ENCODE measurements around the gene EID3.
A peak's percentile ranks its signal among the peaks of the same experiment; 100 is the strongest.

EID3 gene

DNA sequence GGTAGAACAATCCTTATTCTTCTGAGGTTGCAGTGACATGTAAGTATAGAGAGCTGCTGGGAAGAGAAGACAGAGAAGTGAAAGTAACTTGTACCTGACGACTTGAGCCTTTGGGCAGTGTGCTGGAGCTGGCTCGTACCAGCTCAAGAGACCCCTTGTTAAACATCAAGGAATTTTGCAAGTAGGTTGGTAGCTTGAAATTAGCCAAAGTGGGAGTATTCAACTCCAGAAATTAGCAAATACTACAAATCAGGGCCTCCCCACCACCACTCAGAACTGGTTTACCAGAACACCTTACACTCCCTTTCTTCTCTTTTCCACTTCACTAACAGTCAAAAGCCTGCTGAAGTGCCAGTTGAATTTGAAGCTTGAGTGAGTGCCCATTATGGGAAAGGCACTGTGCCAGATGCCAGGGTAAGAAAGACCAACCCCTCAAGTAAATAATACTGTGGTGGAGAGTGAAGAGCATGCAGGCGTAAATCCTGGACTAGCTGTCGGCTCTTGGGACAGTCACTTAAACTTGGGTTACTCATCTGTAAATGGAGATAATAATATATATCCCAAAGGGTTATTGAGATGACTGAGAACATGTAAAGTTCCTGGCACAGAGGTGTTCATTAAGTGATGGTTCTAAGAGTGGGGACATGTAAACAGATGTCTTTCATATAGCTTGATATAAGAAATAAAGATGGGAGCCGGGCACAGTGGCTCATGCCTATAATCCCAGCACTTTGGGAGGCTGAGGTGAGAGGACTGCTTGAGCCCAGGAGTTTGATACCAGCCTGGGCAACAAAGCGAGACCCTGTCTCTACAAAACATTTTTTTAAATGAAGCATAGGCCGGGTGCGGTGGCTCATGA, 27.0 kb upstream of the EID3 start:
- Histone ChIP-seq H3K4me1 (ENCODE audit: control insufficient read depth, insufficient read depth, low read length, poor library complexity, severe bottlenecking) (peaks cover 8% of the 10 kb centered on the region), H3K36me3 (ENCODE audit: control insufficient read depth, insufficient read depth, low read length) (no peaks in the 10 kb centered on the region), H3K27ac (ENCODE audit: low read depth, low read length, severe bottlenecking) (no peak overlapping the region), H3K4me3 (ENCODE audit: extremely low read depth, insufficient read depth, low read length, poor library complexity, severe bottlenecking) (no peak overlapping the region), H3K9me3 (ENCODE audit: control insufficient read depth, low read length) (no peaks in the 10 kb centered on the region)
- WGBS, 2 experiments (ENCODE audit: insufficient coverage in 2 of 2): 78 to 90% methylated on average over 1 to 5 of the region's 8 CpGs

GRCh38 chr12:104279164-104279563, 24.4 kb upstream of the EID3 start:
- peaks cover 8% of the 10 kb centered on the region for H3K4me1 ChIP-seq (ENCODE audit: control insufficient read depth, insufficient read depth, low read length, poor library complexity, severe bottlenecking)
- no peaks in the 10 kb centered on the region for H3K9me3 ChIP-seq (ENCODE audit: control insufficient read depth, low read length)
- no peaks in the 10 kb centered on the region for H3K36me3 ChIP-seq (ENCODE audit: control insufficient read depth, insufficient read depth, low read length)
- no peak overlapping the region for H3K4me3 ChIP-seq (ENCODE audit: extremely low read depth, insufficient read depth, low read length, poor library complexity, severe bottlenecking)
- no peak overlapping the region for H3K27ac ChIP-seq (ENCODE audit: low read depth, low read length, severe bottlenecking)

DNA sequence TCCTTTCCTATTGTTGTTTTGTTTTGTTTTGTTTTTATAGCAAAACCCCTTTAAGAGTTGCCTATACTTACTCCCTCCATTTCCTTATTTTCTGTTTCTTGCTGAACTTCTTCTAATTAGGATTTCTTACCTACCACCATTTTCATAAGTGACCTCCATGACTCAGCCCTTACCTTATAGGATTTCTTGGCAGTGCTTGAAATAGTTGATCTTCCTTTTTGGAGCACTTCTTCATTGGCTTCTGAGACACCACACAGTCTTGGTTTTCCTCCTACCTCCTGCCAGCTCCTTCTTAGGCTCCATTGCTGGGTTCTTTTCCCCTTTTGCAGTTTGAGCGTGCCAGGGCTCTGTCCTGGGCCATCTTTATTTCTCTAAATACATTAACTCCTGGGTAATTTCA, 23.4 kb upstream of the EID3 start:
- Histone ChIP-seq H3K9me3 (ENCODE audit: control insufficient read depth, low read length) (no peaks in the 10 kb centered on the region), H3K4me3 (ENCODE audit: extremely low read depth, insufficient read depth, low read length, poor library complexity, severe bottlenecking) (no peak overlapping the region), H3K36me3 (ENCODE audit: control insufficient read depth, insufficient read depth, low read length) (no peaks in the 10 kb centered on the region), H3K27ac (ENCODE audit: low read depth, low read length, severe bottlenecking) (no peak overlapping the region), H3K4me1 (ENCODE audit: control insufficient read depth, insufficient read depth, low read length, poor library complexity, severe bottlenecking) (peaks cover 8% of the 10 kb centered on the region)
- WGBS, 2 experiments (ENCODE audit: insufficient coverage in 2 of 2): no CpG with 5 or more reads among the region's 1 CpG

DNA sequence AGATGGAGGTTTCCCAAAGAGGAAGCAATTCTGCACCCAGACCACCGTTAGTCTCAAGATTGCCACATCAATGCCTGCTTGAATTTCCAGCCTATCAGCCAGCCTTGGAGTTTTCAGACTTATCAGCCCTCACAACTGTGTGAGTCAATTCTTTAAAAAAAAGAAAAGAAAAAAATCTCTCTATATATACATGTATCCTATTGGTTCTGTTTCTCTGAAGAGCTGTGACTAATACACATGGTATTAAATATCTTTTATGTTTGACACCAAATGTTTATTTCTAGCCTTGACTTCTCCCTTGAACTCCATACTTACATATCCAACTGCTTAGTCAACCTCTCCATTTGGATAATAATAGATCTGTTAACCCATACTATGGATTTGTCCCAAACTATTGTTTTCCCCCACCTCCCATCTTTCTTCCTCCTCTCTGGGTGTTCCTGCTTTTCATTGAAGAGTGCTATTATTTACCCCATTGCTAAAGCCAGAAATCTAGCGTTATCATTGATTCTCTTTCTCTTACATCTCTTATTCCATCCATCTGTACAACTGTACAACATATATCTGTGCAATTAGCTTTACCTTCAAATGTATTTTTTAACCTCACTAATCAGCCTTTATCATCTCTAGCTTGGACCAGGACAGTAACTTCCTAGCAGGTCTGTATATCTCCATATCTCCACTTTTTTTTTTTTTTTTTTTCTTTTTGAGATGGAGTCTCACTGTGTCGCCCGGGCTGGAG, 22.7 kb upstream of the EID3 start:
- 64 to 100% methylated on average over 1 to 3 of the region's 4 CpGs for WGBS, 2 experiments (ENCODE audit: insufficient coverage in 2 of 2)
- no peaks in the 10 kb centered on the region for H3K9me3 ChIP-seq (ENCODE audit: control insufficient read depth, low read length)
- H3K4me3 ChIP-seq (ENCODE audit: extremely low read depth, insufficient read depth, low read length, poor library complexity, severe bottlenecking): no peak overlapping the region
- H3K36me3 ChIP-seq (ENCODE audit: control insufficient read depth, insufficient read depth, low read length): no peaks in the 10 kb centered on the region
- H3K27ac ChIP-seq (ENCODE audit: low read depth, low read length, severe bottlenecking): no peak overlapping the region
- H3K4me1 ChIP-seq (ENCODE audit: control insufficient read depth, insufficient read depth, low read length, poor library complexity, severe bottlenecking): peaks cover 10% of the 10 kb centered on the region

DNA sequence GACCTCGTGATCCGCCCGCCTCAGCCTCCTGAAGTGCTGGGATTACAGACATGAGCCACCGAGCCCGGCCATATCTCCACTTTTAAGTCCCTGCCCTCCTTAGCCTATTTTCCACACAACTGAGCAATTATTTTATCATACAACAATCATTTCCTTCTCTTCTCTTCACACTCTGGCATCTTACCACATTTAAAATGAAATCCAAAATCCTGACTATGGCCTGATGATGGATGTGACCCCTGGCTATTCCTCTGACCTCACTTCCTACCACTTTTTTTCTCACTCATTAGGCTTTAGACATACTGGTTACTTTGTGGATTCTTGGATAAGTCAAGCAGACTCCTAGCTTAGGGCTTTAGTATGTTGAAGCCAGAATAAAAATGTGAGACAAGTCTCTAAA, 21.9 kb upstream of the EID3 start:
- Histone ChIP-seq H3K27ac (ENCODE audit: low read depth, low read length, severe bottlenecking) (no peak overlapping the region), H3K4me3 (ENCODE audit: extremely low read depth, insufficient read depth, low read length, poor library complexity, severe bottlenecking) (no peak overlapping the region), H3K4me1 (ENCODE audit: control insufficient read depth, insufficient read depth, low read length, poor library complexity, severe bottlenecking) (peaks cover 16% of the 10 kb centered on the region), H3K9me3 (ENCODE audit: control insufficient read depth, low read length) (no peaks in the 10 kb centered on the region), H3K36me3 (ENCODE audit: control insufficient read depth, insufficient read depth, low read length) (no peaks in the 10 kb centered on the region)
- WGBS, 2 experiments (ENCODE audit: insufficient coverage in 2 of 2): 89 to 94% methylated on average over 5 of the region's 5 CpGs

GRCh38 chr12:104282109-104282508, 21.4 kb upstream of the EID3 start:
- H3K4me3 ChIP-seq (ENCODE audit: extremely low read depth, insufficient read depth, low read length, poor library complexity, severe bottlenecking): no peak overlapping the region
- H3K4me1 ChIP-seq (ENCODE audit: control insufficient read depth, insufficient read depth, low read length, poor library complexity, severe bottlenecking): peaks cover 16% of the 10 kb centered on the region
- H3K36me3 ChIP-seq (ENCODE audit: control insufficient read depth, insufficient read depth, low read length): no peaks in the 10 kb centered on the region
- H3K27ac ChIP-seq (ENCODE audit: low read depth, low read length, severe bottlenecking): no peak overlapping the region
- no peaks in the 10 kb centered on the region for H3K9me3 ChIP-seq (ENCODE audit: control insufficient read depth, low read length)

GRCh38 chr12:104285740-104286515, 17.6 kb upstream of the EID3 start:
- peak overlapping the region; percentile 70 for H3K4me3 ChIP-seq (ENCODE audit: extremely low read depth, insufficient read depth, low read length, poor library complexity, severe bottlenecking)
- H3K9me3 ChIP-seq (ENCODE audit: control insufficient read depth, low read length): no peaks in the 10 kb centered on the region
- peaks cover 14% of the 10 kb centered on the region for H3K36me3 ChIP-seq (ENCODE audit: control insufficient read depth, insufficient read depth, low read length)
- peak overlapping the region; percentile 100 for H3K27ac ChIP-seq (ENCODE audit: low read depth, low read length, severe bottlenecking)
- WGBS, 2 experiments (ENCODE audit: insufficient coverage in 2 of 2): 100% methylated on average over 1 of the region's 3 CpGs; no CpG with 5 or more reads in 1 of the 2 experiments
- peaks cover 13% of the 10 kb centered on the region for H3K4me1 ChIP-seq (ENCODE audit: control insufficient read depth, insufficient read depth, low read length, poor library complexity, severe bottlenecking)

DNA sequence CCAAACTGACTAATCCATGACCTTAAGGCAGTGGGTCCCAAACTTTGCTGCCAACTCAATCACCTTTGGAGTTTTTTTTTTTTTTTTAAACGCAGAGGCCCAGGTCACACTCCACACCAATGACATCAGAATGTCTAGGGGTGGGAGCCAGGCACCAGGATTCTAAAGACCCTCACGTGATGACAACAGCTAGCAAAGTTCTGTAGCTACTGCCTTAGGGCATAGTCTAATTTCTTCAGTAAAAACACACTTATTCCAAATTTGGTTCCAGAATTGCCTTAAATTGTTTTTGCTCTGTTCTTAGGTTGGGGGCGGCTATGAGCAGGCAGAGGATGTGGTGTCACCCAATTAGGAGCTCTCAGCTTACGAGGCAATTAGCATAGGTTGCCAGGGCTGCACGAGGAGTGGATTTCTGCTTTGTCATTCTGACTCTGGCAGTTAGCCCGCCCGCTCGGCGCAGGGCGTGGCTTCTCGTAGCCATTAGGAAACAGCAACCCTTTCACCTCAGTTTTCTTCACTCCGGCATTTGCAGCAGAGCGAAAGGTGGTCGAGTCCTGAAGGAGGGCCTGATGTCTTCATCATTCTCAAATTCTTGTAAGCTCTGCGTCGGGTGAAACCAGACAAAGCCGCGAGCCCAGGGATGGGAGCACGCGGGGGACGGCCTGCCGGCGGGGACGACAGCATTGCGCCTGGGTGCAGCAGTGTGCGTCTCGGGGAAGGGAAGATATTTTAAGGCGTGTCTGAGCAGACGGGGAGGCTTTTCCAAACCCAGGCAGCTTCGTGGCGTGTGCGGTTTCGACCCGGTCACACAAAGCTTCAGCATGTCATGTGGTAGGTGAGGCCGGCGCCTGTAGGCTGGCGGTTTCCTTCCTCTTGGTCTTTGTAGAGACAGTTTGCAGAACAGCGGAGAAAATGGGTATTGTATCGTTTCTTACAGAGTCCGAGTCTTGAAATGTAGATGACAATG, 16.7 kb upstream of the EID3 start:
- peaks cover 21% of the 10 kb centered on the region for H3K36me3 ChIP-seq (ENCODE audit: control insufficient read depth, insufficient read depth, low read length)
- no peaks in the 10 kb centered on the region for H3K9me3 ChIP-seq (ENCODE audit: control insufficient read depth, low read length)
- peak overlapping the region; percentile 100 for H3K27ac ChIP-seq (ENCODE audit: low read depth, low read length, severe bottlenecking)
- peaks cover 13% of the 10 kb centered on the region for H3K4me1 ChIP-seq (ENCODE audit: control insufficient read depth, insufficient read depth, low read length, poor library complexity, severe bottlenecking)
- peak overlapping the region; percentile 70 for H3K4me3 ChIP-seq (ENCODE audit: extremely low read depth, insufficient read depth, low read length, poor library complexity, severe bottlenecking)
- 0 to 1% methylated on average over 26 to 28 of the region's 40 CpGs for whole genome bisulfite sequencing, 2 experiments (ENCODE audit: insufficient coverage in 2 of 2)

- peak overlapping the region; percentile 70 for H3K4me3 ChIP-seq (ENCODE audit: extremely low read depth, insufficient read depth, low read length, poor library complexity, severe bottlenecking)
- 0 to 1% methylated on average over 40 to 41 of the region's 41 CpGs for WGBS, 2 experiments (ENCODE audit: insufficient coverage in 2 of 2)
- peaks cover 16% of the 10 kb centered on the region for H3K4me1 ChIP-seq (ENCODE audit: control insufficient read depth, insufficient read depth, low read length, poor library complexity, severe bottlenecking)
- H3K36me3 ChIP-seq (ENCODE audit: control insufficient read depth, insufficient read depth, low read length): peaks cover 37% of the 10 kb centered on the region
- H3K27ac ChIP-seq (ENCODE audit: low read depth, low read length, severe bottlenecking): peak overlapping the region; percentile 100
- no peaks in the 10 kb centered on the region for H3K9me3 ChIP-seq (ENCODE audit: control insufficient read depth, low read length)
Observed at GRCh38 chr12:104288635-104289274, 14.8 kb upstream of the EID3 start.
